Spinal cord (tissue), 10 donors: ENCODE results near the gene ARHGAP15. TPM values are rescaled to one million over a fixed set of nuclear protein-coding genes. Genes with fewer than 3 reads are reported as not detected.

Experiments
- DNase-seq, 6 donors: peaks; one replicate each; pipeline versions ENCODE4 v3.0.0 to v3.0.0-alpha.2; 2013 to 2015; ENCODE audit warnings: low spot score in 6 of 6, low read depth in 4 of 6
- H3K27ac ChIP-seq: one replicate; pipeline ENCODE4 v1.5.1; 2013; ENCODE audit warnings: low read depth, low read length, control low read depth
- H3K27me3 ChIP-seq: one replicate; pipeline ENCODE4 v1.6.1; 2013; ENCODE audit warnings: low read length; ENCODE audit not compliant: control insufficient read depth, insufficient read depth
- H3K36me3 ChIP-seq: one replicate; pipeline ENCODE4 v1.6.1; 2013; ENCODE audit warnings: low read length; ENCODE audit not compliant: control insufficient read depth, insufficient read depth
- H3K4me1 ChIP-seq: one replicate; pipeline ENCODE4 v1.6.1; 2013; ENCODE audit warnings: low read length; ENCODE audit not compliant: control insufficient read depth, insufficient read depth
- H3K4me3 ChIP-seq: one replicate; pipeline ENCODE4 v1.5.1; 2013; ENCODE audit warnings: low read depth, low read length, control low read depth
- H3K9me3 ChIP-seq: one replicate; pipeline ENCODE4 v1.6.1; 2013; ENCODE audit warnings: low read length; ENCODE audit not compliant: control insufficient read depth, insufficient read depth
- WGBS: methylation state at CpG from one replicate; pipeline ENCODE4 v1.1.5; 2013; ENCODE audit warnings: missing lambda C conversion rate; ENCODE audit not compliant: insufficient coverage; 5-methylcytosine and 5-hydroxymethylcytosine counted together
- polyA plus RNA-seq, 2 donors: library from polyadenylated mRNA; unstranded; fragments of 120-200 nt; gene quantifications; one replicate each; pipeline ENCODE4 v1.2.1, GENCODE V29; 2013; ENCODE audit not compliant: insufficient read length in 2 of 2
- total RNA-seq, 2 donors: library from RNA; depleted of rRNA in 1 of 2; stranded (reverse); fragments of 120-200 nt in 1 of 2; fragments of >200 nt in 1 of 2; gene quantifications; one replicate each; pipeline versions ENCODE4 v1.2.3 to v1.2.4, GENCODE V29; 2013 to 2014
- donor health status: healthy.

The ARHGAP15 gene
- total and polyA plus RNA-seq, 4 donors, result 6.3 to 53.1 (median 12.5) TPM

DNA sequence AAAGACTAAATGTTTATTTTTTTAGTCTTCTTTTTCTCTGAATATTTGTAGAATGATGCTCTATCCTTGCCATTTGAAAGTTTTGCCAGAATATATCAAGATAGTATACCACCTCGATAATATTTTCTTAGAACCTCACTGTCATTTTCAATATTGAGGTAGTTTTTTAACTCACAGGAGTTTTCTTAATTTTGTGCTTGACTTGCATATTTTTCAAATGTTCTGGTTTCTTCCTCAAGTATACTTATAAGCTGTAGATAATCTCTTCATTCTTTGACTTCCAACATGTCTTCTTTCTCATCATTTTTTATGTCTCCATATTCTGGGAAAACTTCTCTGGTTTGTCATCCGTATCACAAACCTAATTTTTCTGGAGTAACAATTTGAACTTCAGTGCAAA lies 559.6 kb downstream of the ARHGAP15 start:
- H3K4me3 ChIP-seq, result no peak overlapping the region
- H3K4me1 ChIP-seq, result peaks cover 3% of the 10 kb centered on the region
- whole genome bisulfite sequencing, result no CpG with 5 or more reads among the region's 2 CpGs
- no peaks in the 10 kb centered on the region for H3K9me3 ChIP-seq
- H3K27ac ChIP-seq, result no peak overlapping the region
- H3K27me3 ChIP-seq, result no peaks in the 10 kb centered on the region
- no peak for DNase-seq
- H3K36me3 ChIP-seq, result no peaks in the 10 kb centered on the region

DNA sequence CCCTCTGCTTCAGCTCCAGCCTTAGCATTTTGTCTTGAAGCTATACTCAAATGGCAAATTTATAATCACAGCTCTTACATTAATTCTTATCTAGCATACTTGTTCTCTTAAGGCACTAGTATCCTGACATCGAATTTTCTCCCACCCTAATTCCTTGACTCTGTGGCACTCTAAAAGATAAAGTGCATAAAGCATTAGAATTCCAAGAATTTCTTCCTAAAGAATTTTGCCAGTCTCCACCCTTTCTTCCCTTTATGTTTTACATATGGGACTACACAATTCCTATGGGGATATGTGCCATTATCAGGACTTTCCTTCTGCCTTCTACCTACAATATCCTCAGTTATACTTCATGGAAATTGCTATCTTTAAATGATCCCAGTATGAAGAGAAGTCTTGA lies 560.3 kb downstream of the ARHGAP15 start:
- Histone ChIP-seq H3K27ac (no peak overlapping the region), H3K36me3 (no peaks in the 10 kb centered on the region), H3K9me3 (no peaks in the 10 kb centered on the region), H3K4me3 (no peak overlapping the region), H3K27me3 (no peaks in the 10 kb centered on the region), H3K4me1 (peaks cover 3% of the 10 kb centered on the region)
- no peak for DNase-seq
- 88% methylated on average over 1 of the region's 1 CpG for WGBS

DNA sequence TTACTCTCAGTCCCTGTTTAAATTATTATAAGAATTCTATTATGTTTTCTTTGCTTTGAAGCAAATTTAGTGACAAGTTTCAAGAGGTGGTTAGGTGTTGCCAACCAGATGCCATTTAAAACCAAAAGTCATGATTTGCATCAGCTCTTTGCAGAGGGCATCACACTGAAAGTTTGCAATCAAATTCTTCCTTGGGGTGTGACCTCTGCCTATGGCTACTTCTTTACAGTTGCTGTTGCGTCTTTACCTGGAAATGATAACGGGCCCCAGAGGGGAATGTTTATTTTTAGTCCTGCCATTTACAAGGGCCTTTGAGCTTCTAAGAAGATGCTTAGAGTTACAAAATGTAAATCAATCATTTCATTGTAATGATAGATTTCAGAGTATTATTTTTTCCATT lies 561.0 kb downstream of the ARHGAP15 start:
- no peaks in the 10 kb centered on the region for H3K4me1 ChIP-seq
- H3K27me3 ChIP-seq, result no peaks in the 10 kb centered on the region
- no peak overlapping the region for H3K4me3 ChIP-seq
- H3K36me3 ChIP-seq, result no peaks in the 10 kb centered on the region
- no peaks in the 10 kb centered on the region for H3K9me3 ChIP-seq
- WGBS, result no CpG with 5 or more reads among the region's 2 CpGs
- DNase-seq, result no peak
- no peak overlapping the region for H3K27ac ChIP-seq

DNA sequence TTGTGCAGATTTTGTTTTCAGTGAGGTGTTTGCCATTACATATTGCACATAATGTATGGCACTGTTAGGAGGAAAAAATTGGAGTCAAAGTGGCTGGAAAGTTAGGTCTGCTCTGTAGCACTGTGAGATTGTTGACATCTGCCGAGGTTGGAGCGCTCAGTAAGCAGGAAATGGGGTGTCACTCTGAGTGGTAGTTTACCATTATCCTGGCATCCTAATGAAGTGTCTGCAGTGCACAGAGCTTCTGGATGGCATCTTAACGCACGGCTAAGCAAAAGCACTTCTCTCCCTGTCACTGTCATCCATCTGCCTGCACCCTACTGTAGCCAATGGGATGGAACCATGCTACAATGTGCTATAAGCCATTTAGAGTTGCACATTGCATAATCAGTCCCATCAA lies 561.9 kb downstream of the ARHGAP15 start:
- Histone ChIP-seq H3K27ac (no peak overlapping the region), H3K36me3 (no peaks in the 10 kb centered on the region), H3K4me1 (no peaks in the 10 kb centered on the region), H3K4me3 (no peak overlapping the region), H3K27me3 (no peaks in the 10 kb centered on the region), H3K9me3 (no peaks in the 10 kb centered on the region)
- peak in 2 of 6 donors; percentile 77 to 87 for DNase-seq
- WGBS, result 75% methylated on average over 4 of the region's 4 CpGs

DNA sequence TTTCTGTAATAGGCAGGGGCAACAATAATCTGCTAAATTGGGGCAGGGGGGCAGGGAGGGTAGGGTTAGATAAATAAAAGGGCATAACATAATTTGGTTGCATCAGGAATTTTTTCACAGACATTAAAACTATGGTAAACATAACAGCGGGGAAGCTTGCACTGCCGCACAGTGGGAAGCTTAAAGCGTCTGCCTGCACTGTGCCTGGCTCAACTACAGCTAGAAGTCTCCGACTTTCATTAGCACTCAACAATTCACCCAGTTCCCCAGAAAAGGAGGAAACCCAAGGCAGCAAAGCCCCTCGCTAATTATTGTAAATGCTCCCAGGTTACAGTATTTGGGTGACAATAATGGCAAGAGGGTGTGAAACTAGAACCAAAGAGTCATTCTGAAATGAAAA lies 562.9 kb downstream of the ARHGAP15 start:
- no peaks in the 10 kb centered on the region for H3K27me3 ChIP-seq
- no peak overlapping the region for H3K4me3 ChIP-seq
- H3K4me1 ChIP-seq, result no peaks in the 10 kb centered on the region
- no peaks in the 10 kb centered on the region for H3K9me3 ChIP-seq
- no peak overlapping the region for H3K27ac ChIP-seq
- H3K36me3 ChIP-seq, result no peaks in the 10 kb centered on the region
- WGBS, result 47% methylated on average over 3 of the region's 5 CpGs
- DNase-seq, result peak in 1 of 6 donors; percentile 70

GRCh38 chr2:143692967-143693366 lies 563.7 kb downstream of the ARHGAP15 start:
- Histone ChIP-seq H3K36me3 (no peaks in the 10 kb centered on the region), H3K9me3 (no peaks in the 10 kb centered on the region), H3K4me1 (no peaks in the 10 kb centered on the region), H3K27ac (no peak overlapping the region), H3K27me3 (no peaks in the 10 kb centered on the region), H3K4me3 (no peak overlapping the region)
- peak in 1 of 6 donors; percentile 62 for DNase-seq
- 51% methylated on average over 4 of the region's 5 CpGs for WGBS

DNA sequence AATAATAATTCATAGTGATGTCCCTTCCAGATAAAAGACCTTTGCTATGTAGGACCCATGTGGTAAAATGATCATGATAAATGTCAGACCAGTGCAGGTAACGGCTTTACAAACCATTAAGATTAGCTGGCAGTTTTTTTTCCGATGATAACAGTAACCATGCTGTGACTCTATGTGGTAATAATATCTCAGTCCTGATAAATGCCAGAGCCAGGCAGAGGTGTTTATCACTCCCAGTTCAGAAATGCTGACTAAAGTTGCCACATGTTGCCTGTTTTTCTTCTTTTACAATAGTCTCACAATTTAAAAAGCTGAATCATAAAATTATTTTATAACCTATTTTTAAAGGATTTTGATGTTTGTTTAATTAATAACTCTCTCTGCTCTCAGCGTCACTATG lies 565.1 kb downstream of the ARHGAP15 start:
- Histone ChIP-seq H3K27ac (no peak overlapping the region), H3K27me3 (no peaks in the 10 kb centered on the region), H3K4me1 (no peaks in the 10 kb centered on the region), H3K4me3 (no peak overlapping the region), H3K9me3 (no peaks in the 10 kb centered on the region), H3K36me3 (no peaks in the 10 kb centered on the region)
- 69% methylated on average over 2 of the region's 3 CpGs for WGBS
- DNase-seq, result peak in 1 of 6 donors; percentile 45

DNA sequence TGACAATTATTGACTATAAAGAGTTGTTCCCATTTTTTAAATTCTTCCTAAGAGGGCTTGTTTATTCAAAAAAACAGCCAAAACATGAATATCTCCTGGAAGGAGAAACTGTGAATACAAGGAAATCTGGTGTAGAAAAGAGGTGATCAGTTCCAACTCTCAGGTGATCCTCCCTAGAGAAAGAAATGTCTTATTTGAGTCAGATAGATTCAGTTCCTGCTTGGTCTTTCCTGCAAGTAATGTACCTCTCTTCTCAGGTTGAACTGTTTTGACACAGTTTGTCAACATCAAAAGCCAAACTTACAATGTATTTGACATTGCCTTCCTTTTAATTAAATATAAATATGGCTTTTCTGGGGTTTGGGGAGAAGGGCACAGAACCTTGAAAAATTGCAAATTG lies 567.4 kb downstream of the ARHGAP15 start:
- no peak overlapping the region for H3K4me3 ChIP-seq
- no peak for DNase-seq
- no peaks in the 10 kb centered on the region for H3K9me3 ChIP-seq
- no peak overlapping the region for H3K27ac ChIP-seq
- no peaks in the 10 kb centered on the region for H3K27me3 ChIP-seq
- H3K4me1 ChIP-seq, result no peaks in the 10 kb centered on the region
- H3K36me3 ChIP-seq, result no peaks in the 10 kb centered on the region

GRCh38 chr2:143697744-143698143 lies 568.5 kb downstream of the ARHGAP15 start:
- no CpG with 5 or more reads among the region's 1 CpG for WGBS
- no peaks in the 10 kb centered on the region for H3K4me1 ChIP-seq
- no peak for DNase-seq
- no peaks in the 10 kb centered on the region for H3K9me3 ChIP-seq
- no peaks in the 10 kb centered on the region for H3K36me3 ChIP-seq
- H3K27me3 ChIP-seq, result no peaks in the 10 kb centered on the region
- H3K4me3 ChIP-seq, result no peak overlapping the region
- no peak overlapping the region for H3K27ac ChIP-seq

DNA sequence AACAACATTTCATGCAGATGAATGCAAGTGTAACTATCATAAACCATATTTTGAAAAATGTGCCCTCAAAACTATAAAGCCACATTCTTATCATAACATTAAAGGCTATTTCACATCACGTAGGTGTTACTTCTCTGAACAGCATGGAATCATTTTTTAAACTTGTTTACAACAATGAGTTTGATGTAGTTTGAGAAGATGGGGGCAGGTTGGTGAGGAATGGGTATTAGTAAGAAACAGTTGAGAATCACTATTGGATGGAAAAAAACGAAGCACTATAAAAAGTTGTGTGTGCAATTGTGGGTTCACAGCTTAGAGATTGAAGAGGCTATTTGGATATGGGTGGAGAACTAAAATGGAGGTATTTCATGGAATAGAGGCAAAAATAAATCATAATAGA lies 569.1 kb downstream of the ARHGAP15 start:
- no CpG with 5 or more reads among the region's 2 CpGs for WGBS
- H3K4me3 ChIP-seq, result no peak overlapping the region
- H3K9me3 ChIP-seq, result no peaks in the 10 kb centered on the region
- DNase-seq, result no peak
- no peak overlapping the region for H3K27ac ChIP-seq
- no peaks in the 10 kb centered on the region for H3K27me3 ChIP-seq
- H3K36me3 ChIP-seq, result no peaks in the 10 kb centered on the region
- no peaks in the 10 kb centered on the region for H3K4me1 ChIP-seq
